Measurements from ENCODE around the gene RPL10. TPM values are rescaled to one million over a fixed set of nuclear protein-coding genes. Genes with fewer than 3 reads are reported as not detected.

RPL10 gene
- total and polyA plus RNA-seq, 2 experiments from 2014 or later: 1,000 to 2,299 TPM

GRCh38 chrX:154371789-154372300, 26.3 kb upstream of the RPL10 start:
- Histone ChIP-seq H3K4me1 (ENCODE audit: low read depth) (peaks cover 20% of the 10 kb centered on the region), H3K9me3 (ENCODE audit: low read depth) (no peaks in the 10 kb centered on the region), H3K27ac (peak overlapping the region; percentile 93), H3K27me3 (no peaks in the 10 kb centered on the region), H3K4me3 (peak overlapping the region; percentile 99), H3K36me3 (peaks cover 11% of the 10 kb centered on the region)
- no peak for DNase-seq (ENCODE audit: low read depth in 1 of 2, low spot score in 1 of 2)
- no peak for TF ChIP-seq CTCF (IDR thresholded peaks at IDR 0.05; ENCODE audit: low read depth, low read length)

- Histone ChIP-seq H3K4me1 (ENCODE audit: low read depth) (peaks cover 20% of the 10 kb centered on the region), H3K4me3 (no peak overlapping the region), H3K27me3 (no peaks in the 10 kb centered on the region), H3K9me3 (ENCODE audit: low read depth) (no peaks in the 10 kb centered on the region), H3K36me3 (peaks cover 5% of the 10 kb centered on the region), H3K27ac (peak overlapping the region; percentile 93)
- DNase-seq (ENCODE audit: low read depth in 1 of 2, low spot score in 1 of 2): peak in 1 of 2 donors; percentile 49
- TF ChIP-seq CTCF (IDR thresholded peaks at IDR 0.05; ENCODE audit: low read depth, low read length): no peak
Measured at GRCh38 chrX:154372612-154373022, 25.6 kb upstream of the RPL10 start.

GRCh38 chrX:154373340-154374306, 24.6 kb upstream of the RPL10 start:
- peak; percentile 64 to 83 for DNase-seq (ENCODE audit: low read depth in 1 of 2, low spot score in 1 of 2)
- Histone ChIP-seq H3K36me3 (peaks cover 2% of the 10 kb centered on the region), H3K9me3 (ENCODE audit: low read depth) (no peaks in the 10 kb centered on the region), H3K27ac (peak overlapping the region; percentile 93), H3K4me3 (peak overlapping the region; percentile 24), H3K27me3 (no peaks in the 10 kb centered on the region), H3K4me1 (ENCODE audit: low read depth) (peaks cover 16% of the 10 kb centered on the region)
- peak; percentile 55 for TF ChIP-seq CTCF (IDR thresholded peaks at IDR 0.05; ENCODE audit: low read depth, low read length)

- no peak for TF ChIP-seq CTCF (IDR thresholded peaks at IDR 0.05; ENCODE audit: low read depth, low read length)
- DNase-seq (ENCODE audit: low read depth in 1 of 2, low spot score in 1 of 2): peak; percentile 34 to 68
- H3K27me3 ChIP-seq: no peaks in the 10 kb centered on the region
Measured at GRCh38 chrX:154374313-154375155, 23.6 kb upstream of the RPL10 start, which contains the start of gene FLNA. TSS of gene FLNA (minus strand) at chrX:154374634. CDS start at chrX:154371245, 3,389 bp downstream.

GRCh38 chrX:154375156-154375504, 23.0 kb upstream of the RPL10 start:
- peak overlapping the region; percentile 21 for H3K4me3 ChIP-seq
- no peaks in the 10 kb centered on the region for H3K27me3 ChIP-seq
- no peaks in the 10 kb centered on the region for H3K36me3 ChIP-seq
- DNase-seq (ENCODE audit: low read depth in 1 of 2, low spot score in 1 of 2): no peak
- no peaks in the 10 kb centered on the region for H3K9me3 ChIP-seq (ENCODE audit: low read depth)
- TF ChIP-seq CTCF (IDR thresholded peaks at IDR 0.05; ENCODE audit: low read depth, low read length): no peak
- peaks cover 13% of the 10 kb centered on the region for H3K4me1 ChIP-seq (ENCODE audit: low read depth)
- H3K27ac ChIP-seq: no peak overlapping the region

More at GRCh38 chrX:154374313-154375155, 23.6 kb upstream of the RPL10 start, which contains the start of gene FLNA:
- Histone ChIP-seq H3K36me3 (no peaks in the 10 kb centered on the region), H3K4me1 (ENCODE audit: low read depth) (peaks cover 13% of the 10 kb centered on the region), H3K9me3 (ENCODE audit: low read depth) (no peaks in the 10 kb centered on the region), H3K4me3 (peak within 1 kb of the TSS; percentile 24), H3K27ac (peak within 1 kb of the TSS; percentile 93)

Data from cardiac muscle cell (in vitro differentiated cells and primary cell).